MG63 (cell line): Measurements from ENCODE around the gene ZNF775. TPM values are rescaled to one million over a fixed set of nuclear protein-coding genes. Genes with fewer than 3 reads are reported as not detected.
A peak's percentile ranks its signal among the peaks of the same experiment; 100 is the strongest.

Experiments
- DNase-seq: peaks from one replicate; pipeline ENCODE4 v3.0.0-alpha.2; 2020
- H3K27me3 ChIP-seq: fragments of 250-450 bp; sonication (Bioruptor Pico); 2 replicates; pipeline ENCODE4 v1.5.1; 2020; ENCODE audit warnings: mild to moderate bottlenecking, moderate library complexity
- H3K36me3 ChIP-seq: fragments of 250-450 bp; sonication (Bioruptor Pico); 2 replicates; pipeline ENCODE4 v1.5.1; 2020; ENCODE audit warnings: mild to moderate bottlenecking, moderate library complexity
- H3K4me3 ChIP-seq: fragments of 250-450 bp; sonication (Bioruptor Pico); 2 replicates; pipeline ENCODE4 v1.5.1; 2020; ENCODE audit warnings: mild to moderate bottlenecking, moderate library complexity
- H3K9me3 ChIP-seq: fragments of 250-450 bp; sonication (Bioruptor Pico); 2 replicates; pipeline ENCODE4 v1.5.1; 2020; ENCODE audit warnings: mild to moderate bottlenecking, moderate library complexity
- total RNA-seq: library from RNA; depleted of rRNA; stranded (reverse); fragments of >200 nt; shearing (Covaris generic); gene quantifications from 2 replicates; pipeline ENCODE4 v1.2.3, GENCODE V29; 2014; ENCODE audit warnings: low replicate concordance

ZNF775 gene
- total RNA-seq, 1 experiment from 2014 or later = 13.9 TPM

DNA sequence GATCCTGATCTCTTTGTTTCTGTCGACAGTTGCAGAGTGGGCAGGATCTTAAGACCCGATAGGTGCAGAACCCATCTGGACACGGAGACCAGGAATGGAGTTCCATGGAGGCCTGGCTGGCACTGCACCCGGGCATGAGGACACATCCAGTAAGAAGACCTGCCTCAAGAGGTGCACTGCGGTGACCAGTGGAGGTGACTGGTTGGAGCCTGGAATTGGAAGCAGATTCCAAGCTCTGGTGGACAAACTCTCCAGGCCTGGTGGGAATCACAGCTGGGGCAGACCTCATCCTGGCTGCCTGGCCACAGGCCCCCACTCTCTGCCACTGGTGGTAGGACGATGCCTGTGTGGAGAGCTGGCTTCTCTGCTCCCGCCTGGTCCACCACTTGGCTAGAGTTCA lies 31.0 kb downstream of the ZNF775 start:
- no peaks in the 10 kb centered on the region for H3K9me3 ChIP-seq
- DNase-seq = no peak
- no peaks in the 10 kb centered on the region for H3K36me3 ChIP-seq
- no peaks in the 10 kb centered on the region for H3K27me3 ChIP-seq
- H3K4me3 ChIP-seq = no peak overlapping the region

DNA sequence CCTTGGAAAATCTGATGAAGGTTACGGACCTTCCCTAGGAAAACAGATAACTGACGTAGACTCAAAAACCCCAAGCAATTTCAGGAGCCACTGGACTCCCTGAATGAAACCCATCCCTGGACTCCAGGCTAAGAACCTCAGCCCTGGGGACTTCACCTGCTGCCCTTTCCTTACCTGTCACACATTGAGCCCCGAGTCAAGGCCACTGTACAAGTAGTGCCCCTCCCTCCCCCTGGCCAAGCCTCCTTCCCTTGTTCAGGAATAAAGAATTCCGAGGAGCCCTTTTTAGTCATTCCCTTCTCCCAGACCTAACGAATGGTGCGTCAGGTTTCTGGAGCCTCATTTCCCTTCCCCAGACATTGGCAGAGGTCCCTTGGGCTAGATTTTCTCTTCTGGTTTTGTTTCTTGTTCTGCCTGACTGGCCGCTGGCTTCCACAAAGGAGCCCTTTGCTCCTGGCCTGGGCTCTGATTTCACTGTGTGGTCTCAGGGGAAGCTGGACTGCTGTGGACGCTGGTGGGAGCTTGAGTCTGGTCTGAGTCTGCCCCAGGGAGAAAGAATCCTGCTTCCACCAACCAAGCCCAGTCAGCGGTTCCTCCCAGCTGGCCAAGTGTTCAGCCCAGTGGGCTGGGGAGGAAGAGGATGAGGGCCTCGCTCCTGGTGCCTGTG lies 31.7 kb downstream of the ZNF775 start:
- Histone ChIP-seq H3K27me3 (no peaks in the 10 kb centered on the region), H3K36me3 (no peaks in the 10 kb centered on the region), H3K4me3 (no peak overlapping the region), H3K9me3 (no peaks in the 10 kb centered on the region)
- DNase-seq = no peak

DNA sequence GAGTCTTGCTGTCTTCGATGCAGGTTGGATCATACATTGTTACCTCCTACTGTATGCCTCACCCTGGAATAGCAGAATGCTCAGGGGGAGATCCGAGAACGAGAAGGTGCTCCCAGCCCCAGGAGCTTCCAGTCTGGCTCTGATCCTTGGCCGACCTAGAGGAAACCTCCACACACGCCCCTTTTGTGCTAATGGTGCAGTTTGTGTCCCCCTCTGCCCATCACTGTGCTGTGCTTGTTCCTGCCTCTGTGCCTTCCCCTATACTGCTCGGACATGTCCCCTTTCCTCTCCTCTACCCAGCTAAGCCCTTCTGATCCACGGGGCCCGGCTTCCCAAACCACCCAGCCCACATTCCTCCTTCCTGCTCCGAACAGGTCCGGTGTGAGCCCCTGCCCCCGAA lies 32.5 kb downstream of the ZNF775 start:
- Histone ChIP-seq H3K36me3 (no peaks in the 10 kb centered on the region), H3K27me3 (no peaks in the 10 kb centered on the region), H3K9me3 (no peaks in the 10 kb centered on the region), H3K4me3 (no peak overlapping the region)
- DNase-seq = no peak

DNA sequence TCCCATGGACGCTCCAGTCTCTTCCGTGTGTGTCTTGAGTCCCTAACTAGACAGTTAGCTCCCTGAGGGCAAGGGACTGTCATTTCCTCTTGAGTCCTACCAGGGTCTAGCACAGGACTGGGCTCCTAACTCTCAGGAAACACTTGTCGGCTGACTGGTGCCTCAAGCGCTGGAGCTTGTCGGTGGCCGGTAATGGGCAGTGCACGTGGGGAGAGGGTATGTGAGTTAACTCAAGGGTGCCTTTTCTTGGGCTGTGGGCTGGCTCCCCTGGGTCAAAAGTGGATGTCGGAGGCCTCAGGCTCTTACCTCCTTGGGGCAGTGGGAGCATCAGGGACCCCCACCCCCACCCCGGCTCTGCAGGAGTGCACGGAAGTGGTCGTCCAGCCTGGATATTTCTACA lies 32.9 kb downstream of the ZNF775 start:
- Histone ChIP-seq H3K4me3 (no peak overlapping the region), H3K9me3 (no peaks in the 10 kb centered on the region), H3K27me3 (no peaks in the 10 kb centered on the region), H3K36me3 (no peaks in the 10 kb centered on the region)
- no peak for DNase-seq

DNA sequence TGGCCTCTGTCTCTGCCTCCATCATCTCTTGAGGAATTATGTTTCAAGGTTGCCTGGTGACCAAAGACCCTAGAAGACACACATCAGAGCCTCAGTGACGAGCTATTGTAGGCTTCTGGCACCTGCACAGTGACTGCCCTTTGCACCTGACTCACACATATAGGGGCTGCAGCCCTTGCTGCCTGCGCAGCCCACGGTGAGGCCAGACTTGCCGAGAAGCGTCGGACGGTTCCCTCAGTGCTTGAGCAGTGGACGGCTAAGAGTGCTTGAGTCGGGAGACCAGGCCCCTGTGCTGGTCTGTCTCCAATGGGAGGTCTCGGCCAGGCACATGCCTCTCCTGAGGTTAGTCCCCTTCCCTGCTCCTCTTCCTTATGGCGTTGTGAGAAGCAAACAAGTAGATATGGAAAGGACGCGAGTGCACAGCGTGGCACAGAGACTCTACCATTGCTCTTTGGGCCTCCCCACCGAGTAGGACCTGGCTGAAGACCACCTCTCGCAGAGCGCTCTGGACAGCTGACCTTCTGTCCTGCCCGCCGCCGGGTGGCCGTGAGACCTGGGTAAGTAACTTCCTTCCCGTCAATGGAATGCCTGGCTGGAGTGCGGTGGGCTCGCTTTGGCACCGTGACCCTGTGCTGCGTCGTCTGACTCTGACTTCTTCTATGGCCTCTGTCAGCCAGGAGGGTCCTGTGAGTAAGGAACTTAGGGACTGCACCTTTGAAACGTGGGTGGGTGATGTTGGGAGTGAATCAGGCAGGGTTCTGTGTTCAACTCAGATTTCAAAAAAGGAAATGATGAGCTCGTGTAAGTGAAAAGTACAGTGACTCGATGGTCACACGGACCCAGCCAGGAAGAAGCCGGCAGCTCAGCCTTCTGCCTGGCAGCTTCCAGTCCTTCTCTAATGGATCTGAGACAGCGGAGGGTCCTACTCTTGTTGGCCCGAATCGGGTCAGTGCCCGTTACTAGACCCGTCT lies 33.7 kb downstream of the ZNF775 start:
- DNase-seq = no peak
- Histone ChIP-seq H3K36me3 (no peaks in the 10 kb centered on the region), H3K27me3 (no peaks in the 10 kb centered on the region), H3K9me3 (no peaks in the 10 kb centered on the region), H3K4me3 (no peak overlapping the region)

DNA sequence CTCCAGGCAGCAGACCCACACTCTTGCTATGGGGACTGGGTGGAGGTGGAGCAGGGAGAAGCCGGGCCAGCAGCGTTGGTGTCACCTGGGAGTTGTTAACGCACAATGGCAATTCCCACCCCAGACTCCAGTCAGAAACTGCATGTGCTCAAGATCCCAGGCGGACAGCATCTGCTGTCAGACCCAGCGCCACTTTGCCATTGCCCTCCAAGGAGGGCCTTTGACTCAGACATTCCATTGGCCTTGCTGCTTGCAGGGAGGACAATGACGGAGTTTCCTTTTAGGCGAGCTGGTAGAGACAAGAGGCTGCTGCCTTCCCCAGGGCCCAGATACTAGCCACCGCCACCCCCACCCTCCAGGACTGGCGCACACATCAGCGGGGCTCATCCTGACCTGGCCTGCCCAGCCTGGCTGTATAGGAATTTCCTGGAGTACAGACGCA lies 34.5 kb downstream of the ZNF775 start:
- Histone ChIP-seq H3K36me3 (no peaks in the 10 kb centered on the region), H3K9me3 (no peaks in the 10 kb centered on the region), H3K4me3 (no peak overlapping the region), H3K27me3 (no peaks in the 10 kb centered on the region)
- DNase-seq = no peak

DNA sequence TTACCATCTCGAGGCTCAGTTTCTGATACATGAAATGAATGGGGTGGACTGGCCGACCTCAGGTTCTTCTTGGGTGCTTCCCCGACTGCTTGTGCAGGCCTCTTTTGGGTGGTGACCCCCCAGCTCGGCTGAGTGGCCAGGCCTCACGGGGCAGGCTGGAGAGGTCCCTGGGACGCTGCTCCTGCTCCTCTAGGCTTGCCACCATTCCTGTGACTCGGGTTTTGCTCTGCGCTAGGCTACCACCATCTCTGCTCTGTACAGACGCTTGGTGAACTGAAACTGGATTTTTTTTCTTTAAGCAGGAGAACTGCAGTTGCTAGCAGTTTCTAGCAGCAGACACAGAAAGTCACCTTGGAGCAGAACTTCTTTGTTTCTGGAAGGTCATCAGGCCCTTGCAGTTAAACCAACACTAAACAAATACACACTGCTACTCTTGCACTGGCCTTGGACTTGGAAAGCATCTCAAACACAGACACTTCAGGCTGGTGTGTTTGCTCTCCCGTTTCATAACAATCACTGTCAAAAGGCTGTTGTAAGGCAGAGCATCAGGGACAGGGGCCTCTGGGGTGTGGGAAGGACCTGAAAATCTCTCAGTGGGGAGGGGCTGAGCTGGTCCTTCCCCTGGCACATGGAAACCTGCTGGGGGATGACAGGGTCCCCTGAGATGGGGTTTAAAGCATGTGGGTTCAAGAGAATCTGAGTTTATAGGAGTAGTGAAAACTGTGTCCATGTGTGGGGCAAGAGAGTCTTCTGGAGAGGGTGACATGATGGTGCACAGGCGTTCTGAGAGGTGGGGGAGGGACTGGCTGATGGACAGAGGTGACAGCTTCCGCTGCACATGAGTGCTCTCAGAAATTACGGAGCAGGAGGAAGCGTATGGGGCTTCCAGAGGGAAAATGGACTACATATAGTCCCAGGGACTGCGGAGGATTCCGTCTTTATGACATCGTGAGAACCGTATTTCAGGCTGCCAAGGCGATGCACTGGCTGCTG lies 36.3 kb downstream of the ZNF775 start:
- DNase-seq = no peak
- no peak overlapping the region for H3K4me3 ChIP-seq
- no peaks in the 10 kb centered on the region for H3K27me3 ChIP-seq
- no peaks in the 10 kb centered on the region for H3K36me3 ChIP-seq
- no peaks in the 10 kb centered on the region for H3K9me3 ChIP-seq

DNA sequence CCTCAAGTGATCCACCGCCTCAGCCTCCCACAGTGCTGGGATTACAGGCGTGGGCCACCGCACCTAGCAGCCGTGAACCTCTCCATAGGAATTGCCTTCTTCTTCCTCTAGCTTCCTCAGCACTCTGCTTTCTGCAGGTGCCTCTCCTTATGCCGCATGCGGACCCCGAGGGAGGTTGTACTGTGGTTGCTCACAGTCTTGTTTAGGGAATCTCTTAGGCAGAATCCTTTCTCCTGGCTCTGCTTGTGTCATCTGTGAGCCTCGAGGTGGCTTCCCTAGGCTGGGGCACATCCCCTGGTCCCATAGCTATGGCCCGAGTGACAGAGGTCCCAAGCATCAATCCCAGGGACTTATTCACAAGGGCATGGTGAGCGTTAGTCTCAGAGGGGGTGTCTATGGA lies 38.1 kb downstream of the ZNF775 start:
- Histone ChIP-seq H3K9me3 (no peaks in the 10 kb centered on the region), H3K27me3 (no peaks in the 10 kb centered on the region), H3K4me3 (no peak overlapping the region), H3K36me3 (no peaks in the 10 kb centered on the region)
- DNase-seq = no peak

DNA sequence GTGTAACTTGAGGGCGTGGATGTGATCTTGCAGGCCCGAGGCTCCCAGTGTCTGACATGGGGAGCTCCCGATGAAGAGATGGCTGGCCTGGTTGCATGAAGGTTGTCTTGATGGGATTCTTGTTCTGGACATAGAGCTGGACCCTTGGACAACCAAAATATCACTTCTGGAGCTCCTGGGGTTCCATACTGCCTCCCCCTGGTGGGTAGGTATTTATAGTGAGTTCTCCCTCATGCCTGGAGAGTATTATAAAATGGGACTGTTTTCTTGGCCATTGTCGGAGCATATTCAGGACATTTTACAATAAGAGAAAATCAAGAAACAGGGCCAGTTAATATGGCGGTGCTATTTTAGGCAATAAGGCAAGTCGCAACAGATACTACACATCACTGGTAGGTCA lies 38.7 kb downstream of the ZNF775 start:
- Histone ChIP-seq H3K36me3 (no peaks in the 10 kb centered on the region), H3K9me3 (no peaks in the 10 kb centered on the region), H3K4me3 (no peak overlapping the region), H3K27me3 (no peaks in the 10 kb centered on the region)
- no peak for DNase-seq

DNA sequence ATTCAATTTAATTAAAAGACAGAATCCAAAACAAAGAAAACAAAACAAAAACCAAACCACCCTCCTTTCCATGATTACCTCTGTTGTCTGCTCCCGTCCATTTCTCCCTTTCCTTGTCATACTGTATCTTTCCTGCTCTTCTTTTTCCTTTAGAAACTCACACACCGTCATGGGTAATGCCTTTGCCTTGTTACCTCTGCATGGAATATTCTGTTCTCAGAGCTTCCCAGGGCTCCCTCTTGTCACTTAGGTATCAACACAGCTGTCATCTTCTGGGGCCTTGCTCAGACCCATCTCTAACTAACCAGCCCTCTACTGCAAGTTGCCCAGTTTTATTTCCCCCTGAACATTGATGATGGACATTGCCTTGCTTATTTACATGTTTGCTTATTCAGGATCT lies 41.1 kb downstream of the ZNF775 start:
- no peak overlapping the region for H3K4me3 ChIP-seq
- no peak for DNase-seq
- no peaks in the 10 kb centered on the region for H3K27me3 ChIP-seq
- H3K9me3 ChIP-seq = no peaks in the 10 kb centered on the region
- H3K36me3 ChIP-seq = no peaks in the 10 kb centered on the region

DNA sequence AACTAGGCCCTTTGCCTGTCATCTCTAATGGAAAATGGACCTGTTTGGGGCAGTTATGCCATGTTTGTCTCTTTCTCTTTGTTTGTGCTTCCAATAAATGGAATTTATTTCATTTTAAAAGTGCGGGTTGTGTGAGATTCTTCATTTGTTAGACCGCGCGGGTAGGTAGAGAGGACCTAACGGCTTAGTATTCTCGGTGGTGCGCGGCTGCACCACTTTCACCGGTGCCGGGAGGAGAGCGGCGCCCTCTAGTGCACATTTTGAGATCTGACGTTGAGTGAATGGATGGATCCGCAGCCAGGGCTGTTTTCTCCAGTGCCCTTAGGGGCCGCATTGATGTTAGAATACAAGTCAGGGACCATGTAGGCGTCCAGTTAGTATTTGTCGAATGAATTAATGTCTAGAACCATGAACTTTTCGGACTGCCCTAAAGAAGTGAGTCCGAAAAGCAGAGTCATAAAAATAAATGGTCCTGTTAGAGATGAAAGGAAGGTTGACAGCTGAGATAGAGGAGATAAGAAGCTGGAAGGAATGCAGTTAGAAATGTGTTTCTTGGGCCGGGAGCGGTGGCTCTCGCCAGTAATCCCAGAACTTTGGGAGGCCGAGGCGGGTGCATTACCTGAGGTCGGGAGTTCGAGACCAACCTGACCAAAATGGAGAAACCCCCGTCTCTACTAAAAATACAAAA lies 42.0 kb downstream of the ZNF775 start:
- Histone ChIP-seq H3K9me3 (no peaks in the 10 kb centered on the region), H3K36me3 (no peaks in the 10 kb centered on the region), H3K27me3 (no peaks in the 10 kb centered on the region), H3K4me3 (no peak overlapping the region)
- peak; percentile 63 for DNase-seq

DNA sequence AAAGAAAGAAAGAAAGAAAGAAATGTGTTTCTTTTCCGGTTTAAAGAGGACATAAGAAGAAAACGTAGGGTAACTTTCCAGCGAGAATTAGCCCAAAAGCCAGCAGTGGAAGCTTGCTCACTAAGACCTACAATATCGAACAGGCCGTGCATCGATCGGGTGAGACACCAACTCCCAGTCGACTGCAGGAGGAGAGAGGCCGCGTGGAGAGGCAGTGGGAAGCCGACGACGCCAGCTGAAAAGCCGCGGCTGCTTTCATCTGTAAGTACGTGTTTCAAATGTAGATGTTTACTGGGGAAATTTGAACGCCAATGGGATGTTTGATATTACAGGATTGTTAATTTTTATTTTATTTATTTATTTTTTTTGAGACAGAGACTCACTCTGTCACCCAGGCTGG lies 42.7 kb downstream of the ZNF775 start:
- no peak overlapping the region for H3K4me3 ChIP-seq
- no peaks in the 10 kb centered on the region for H3K36me3 ChIP-seq
- DNase-seq = no peak
- H3K27me3 ChIP-seq = no peaks in the 10 kb centered on the region
- no peaks in the 10 kb centered on the region for H3K9me3 ChIP-seq

DNA sequence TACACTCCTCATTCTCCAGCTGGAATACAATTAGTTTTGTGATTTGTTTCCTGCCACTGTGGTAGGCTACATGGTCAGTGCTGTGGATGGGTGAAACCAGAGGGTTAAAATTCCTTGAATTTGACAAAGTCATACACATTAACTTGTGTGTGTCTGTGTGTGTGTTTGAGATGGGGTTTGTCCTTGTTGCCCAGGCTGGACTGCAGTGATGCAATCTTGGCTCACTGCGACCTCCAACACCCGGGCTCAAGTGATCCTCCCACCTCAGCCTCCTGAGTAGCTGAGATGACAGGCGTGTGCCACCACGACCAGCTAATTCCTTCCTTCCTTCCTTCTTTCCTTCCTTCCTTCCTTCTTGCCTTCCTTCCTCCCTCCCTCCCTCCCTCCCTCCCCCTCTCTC lies 46.5 kb downstream of the ZNF775 start:
- H3K27me3 ChIP-seq = no peaks in the 10 kb centered on the region
- H3K4me3 ChIP-seq = no peak overlapping the region
- no peak for DNase-seq
- H3K36me3 ChIP-seq = no peaks in the 10 kb centered on the region
- no peaks in the 10 kb centered on the region for H3K9me3 ChIP-seq

DNA sequence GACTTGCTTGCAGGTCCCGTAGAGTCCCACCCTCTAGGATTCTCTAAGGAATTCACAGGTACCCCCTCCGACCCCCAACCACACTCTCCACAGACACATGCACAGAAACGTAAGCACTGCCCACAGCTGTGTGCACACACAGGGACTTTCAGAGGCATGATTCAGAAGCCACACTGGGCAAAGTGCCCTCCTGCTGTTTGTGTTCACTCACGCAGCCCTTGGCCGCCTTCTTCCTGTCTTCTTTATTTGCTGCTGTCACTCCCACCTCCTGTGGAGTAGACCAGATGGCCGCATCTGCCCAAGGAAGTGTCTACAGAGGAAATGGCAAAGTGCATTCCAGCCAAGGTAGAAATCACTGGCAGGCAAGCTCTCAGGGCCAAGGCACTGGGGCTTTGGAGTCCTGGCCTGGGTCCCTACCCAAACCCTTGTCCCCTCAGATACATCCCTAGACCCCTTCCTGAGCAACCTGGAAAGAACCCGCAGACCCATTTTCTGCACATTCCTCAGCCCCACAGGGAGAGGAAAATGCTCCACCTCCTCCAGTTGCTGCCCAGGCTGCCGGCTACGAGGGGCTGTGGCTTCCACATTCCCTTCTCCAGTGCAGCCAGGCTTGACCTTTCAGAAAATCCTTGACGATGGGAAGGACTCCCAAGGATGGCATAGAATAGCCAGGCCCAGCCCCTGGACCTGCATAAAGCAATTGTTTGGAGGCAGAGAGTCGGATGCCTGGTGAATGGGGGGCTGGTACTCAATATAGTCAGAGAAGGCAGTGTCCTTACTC lies 49.7 kb downstream of the ZNF775 start:
- Histone ChIP-seq H3K27me3 (no peaks in the 10 kb centered on the region), H3K4me3 (no peak overlapping the region), H3K36me3 (no peaks in the 10 kb centered on the region), H3K9me3 (no peaks in the 10 kb centered on the region)
- DNase-seq = peak; percentile 92

DNA sequence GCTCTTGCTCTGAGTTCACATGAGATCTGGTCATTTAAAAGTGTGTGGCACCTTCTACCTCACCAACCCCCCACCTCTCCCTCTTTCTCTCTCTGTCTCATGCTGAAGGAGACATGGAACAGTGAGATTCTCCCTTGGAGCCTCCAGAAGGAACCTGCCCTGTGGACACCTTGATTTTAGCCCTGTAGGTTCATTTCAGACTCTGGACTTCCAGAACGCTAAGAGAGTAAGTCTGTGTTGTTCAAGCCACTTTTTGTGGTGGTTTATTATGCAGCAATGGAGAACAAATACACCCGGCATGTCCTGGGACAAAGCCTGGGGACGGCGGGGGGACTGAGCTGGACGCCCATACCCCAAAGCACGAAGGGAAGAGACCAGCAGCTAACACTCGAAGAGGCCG lies 50.6 kb downstream of the ZNF775 start:
- no peaks in the 10 kb centered on the region for H3K36me3 ChIP-seq
- no peak for DNase-seq
- no peaks in the 10 kb centered on the region for H3K9me3 ChIP-seq
- no peak overlapping the region for H3K4me3 ChIP-seq
- H3K27me3 ChIP-seq = no peaks in the 10 kb centered on the region
